HG03442 (cell line): ENCODE measurements around the gene DPM3.
"Not testable (repeated sequence)": the region's sequence is repeated elsewhere in the genome, so short reads cannot be mapped to it uniquely, and the experiment has no call there.

Source experiments
- ATAC-seq: cut with Tn5 transposase; IDR thresholded peaks from one replicate; pipeline ENCODE4 v1.9.1; 2021; ENCODE audit warnings: mild to moderate bottlenecking, moderate library complexity; ENCODE audit not compliant: unreplicated experiment

DPM3 gene

GRCh38 chr1:155175927-155176371, 35.6 kb upstream of the DPM3 start:
- no peak for ATAC-seq

- no peak for ATAC-seq
These were observed 35.1 kb upstream of the DPM3 start for GRCh38 chr1:155175281-155175926.

GRCh38 chr1:155174324-155175280, 34.3 kb upstream of the DPM3 start:
- ATAC-seq: no peak

GRCh38 chr1:155173478-155174323, 33.4 kb upstream of the DPM3 start, which contains the start of gene TRIM46:
Gene TRIM46 (plus strand): TSS chr1:155173849. CDS start chr1:155173967, 118 bp downstream.
- no peak for ATAC-seq

- ATAC-seq: peak; percentile 69
These were observed 32.6 kb upstream of the DPM3 start, which contains the start of gene KRTCAP2 for GRCh38 chr1:155172732-155173477. Gene KRTCAP2 (minus strand): TSS chr1:155173304. CDS start chr1:155173224, 80 bp downstream.

GRCh38 chr1:155171836-155172731, 31.8 kb upstream of the DPM3 start:
- ATAC-seq: no peak

- no peak for ATAC-seq
These were observed 30.5 kb upstream of the DPM3 start for GRCh38 chr1:155170806-155171205.

GRCh38 chr1:155170101-155170785, 29.9 kb upstream of the DPM3 start:
- no peak for ATAC-seq

GRCh38 chr1:155169541-155169940, 29.2 kb upstream of the DPM3 start:
- no peak for ATAC-seq

- ATAC-seq: no peak
These were observed 28.3 kb upstream of the DPM3 start for GRCh38 chr1:155168456-155169210.

GRCh38 chr1:155168105-155168445, 27.7 kb upstream of the DPM3 start:
- not testable (repeated sequence) for ATAC-seq

- no peak for ATAC-seq
These were observed 27.1 kb upstream of the DPM3 start for GRCh38 chr1:155167166-155168104.

GRCh38 chr1:155166471-155167165, 26.3 kb upstream of the DPM3 start:
- ATAC-seq: no peak

GRCh38 chr1:155166051-155166470, 25.7 kb upstream of the DPM3 start:
- no peak for ATAC-seq

- ATAC-seq: not testable (repeated sequence)
These were observed 24.3 kb upstream of the DPM3 start for GRCh38 chr1:155164625-155165024.

GRCh38 chr1:155163785-155164184, 23.5 kb upstream of the DPM3 start:
- ATAC-seq: not testable (repeated sequence)
